Nephron progenitor cell (in vitro differentiated cells): ENCODE measurements around the gene PDLIM7.

ENCODE experiments used
- DNase-seq: peaks from one replicate; pipeline ENCODE4 v3.0.0; 2021
- H3K27ac Mint-ChIP-seq: 2 replicates; pipeline ENCODE4 v1.8.0; 2021; ENCODE audit warnings: mild to moderate bottlenecking, moderate library complexity, mixed read lengths
- H3K27me3 Mint-ChIP-seq: 2 replicates; pipeline ENCODE4 v1.8.0; 2021; ENCODE audit warnings: mild to moderate bottlenecking, low read depth, mixed read lengths; ENCODE audit not compliant: poor library complexity
- H3K36me3 Mint-ChIP-seq: 2 replicates; pipeline ENCODE4 v1.8.0; 2021; ENCODE audit warnings: low read depth, mixed read lengths
- H3K4me1 Mint-ChIP-seq: 2 replicates; pipeline ENCODE4 v1.8.0; 2021; ENCODE audit warnings: mixed read lengths
- H3K4me3 Mint-ChIP-seq: 2 replicates; pipeline ENCODE4 v1.8.0; 2021; ENCODE audit warnings: mild to moderate bottlenecking, moderate library complexity, mixed read lengths
- H3K9me3 Mint-ChIP-seq: 2 replicates; pipeline ENCODE4 v1.8.0; 2021; ENCODE audit warnings: mild to moderate bottlenecking, moderate library complexity, mixed read lengths
- TF ChIP-seq, protein P1 (sequence below): fragments of 200-600 bp; sonication (generic); IDR thresholded peaks from 2 replicates; pipeline ENCODE4 v1.5.0; 2021; ENCODE audit warnings: antibody characterized with exemption

Gene PDLIM7

DNA sequence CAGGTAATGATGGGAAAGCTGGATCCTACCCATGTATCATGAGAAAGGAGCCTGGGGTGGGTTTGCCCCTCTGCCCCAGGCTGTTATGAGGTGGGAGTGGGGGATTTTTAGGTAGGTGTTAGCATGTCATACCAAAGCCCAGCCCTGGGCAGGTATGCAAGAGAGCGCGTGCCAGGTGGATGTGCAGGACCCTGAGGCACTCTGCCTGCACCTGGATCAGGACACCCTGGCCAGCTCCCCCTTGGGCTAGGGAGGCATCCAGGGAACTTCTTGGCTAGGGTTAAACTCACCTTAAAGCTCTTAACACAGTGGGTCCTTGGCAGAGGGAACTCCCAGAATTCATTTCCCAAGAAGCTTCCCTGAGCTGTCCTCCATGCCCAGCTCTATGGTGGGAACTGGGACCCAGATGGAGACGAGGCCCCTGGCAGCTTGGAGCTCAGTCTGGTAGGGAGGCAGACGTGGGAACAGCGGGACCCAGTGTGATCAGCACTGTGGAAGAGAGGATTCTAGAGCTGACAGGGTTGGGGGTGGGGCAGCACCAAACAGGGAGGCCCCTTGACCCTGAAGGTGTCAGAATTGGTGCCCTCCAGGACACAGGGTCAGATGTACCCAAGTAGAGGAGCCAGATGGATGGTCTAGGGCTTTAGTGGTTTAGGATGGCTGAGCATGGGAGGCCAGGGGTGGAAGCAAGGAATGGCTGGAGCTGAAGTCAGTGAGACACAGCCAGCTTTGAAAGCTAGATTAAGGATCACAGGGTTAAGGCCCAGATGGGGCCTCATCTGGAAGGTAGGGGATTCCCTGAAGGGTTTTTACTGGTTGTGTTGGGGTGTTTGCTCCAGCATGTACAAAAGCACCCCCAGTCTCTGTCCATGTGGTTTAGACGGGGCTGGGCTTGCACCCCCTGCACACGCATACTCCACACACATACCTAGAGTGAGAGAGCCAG lies 53.0 kb downstream of the PDLIM7 start:
- Mint-ChIP-seq H3K36me3 (peaks cover 7% of the 10 kb centered on the region), H3K9me3 (peaks cover 6% of the 10 kb centered on the region), H3K4me3 (peak overlapping the region; percentile 80), H3K27me3 (no peaks in the 10 kb centered on the region), H3K27ac (peak overlapping the region; percentile 97), H3K4me1 (peaks cover 44% of the 10 kb centered on the region)
- TF ChIP-seq, protein P1, sequence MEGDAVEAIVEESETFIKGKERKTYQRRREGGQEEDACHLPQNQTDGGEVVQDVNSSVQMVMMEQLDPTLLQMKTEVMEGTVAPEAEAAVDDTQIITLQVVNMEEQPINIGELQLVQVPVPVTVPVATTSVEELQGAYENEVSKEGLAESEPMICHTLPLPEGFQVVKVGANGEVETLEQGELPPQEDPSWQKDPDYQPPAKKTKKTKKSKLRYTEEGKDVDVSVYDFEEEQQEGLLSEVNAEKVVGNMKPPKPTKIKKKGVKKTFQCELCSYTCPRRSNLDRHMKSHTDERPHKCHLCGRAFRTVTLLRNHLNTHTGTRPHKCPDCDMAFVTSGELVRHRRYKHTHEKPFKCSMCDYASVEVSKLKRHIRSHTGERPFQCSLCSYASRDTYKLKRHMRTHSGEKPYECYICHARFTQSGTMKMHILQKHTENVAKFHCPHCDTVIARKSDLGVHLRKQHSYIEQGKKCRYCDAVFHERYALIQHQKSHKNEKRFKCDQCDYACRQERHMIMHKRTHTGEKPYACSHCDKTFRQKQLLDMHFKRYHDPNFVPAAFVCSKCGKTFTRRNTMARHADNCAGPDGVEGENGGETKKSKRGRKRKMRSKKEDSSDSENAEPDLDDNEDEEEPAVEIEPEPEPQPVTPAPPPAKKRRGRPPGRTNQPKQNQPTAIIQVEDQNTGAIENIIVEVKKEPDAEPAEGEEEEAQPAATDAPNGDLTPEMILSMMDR, result no peak
- no peak for DNase-seq

GRCh38 chr5:177443144-177443983 lies 54.0 kb downstream of the PDLIM7 start:
- H3K4me3 Mint-ChIP-seq, result no peak overlapping the region
- no peaks in the 10 kb centered on the region for H3K27me3 Mint-ChIP-seq
- peaks cover 34% of the 10 kb centered on the region for H3K4me1 Mint-ChIP-seq
- H3K27ac Mint-ChIP-seq, result no peak overlapping the region
- DNase-seq, result no peak
- peaks cover 6% of the 10 kb centered on the region for H3K9me3 Mint-ChIP-seq
- H3K36me3 Mint-ChIP-seq, result peaks cover 17% of the 10 kb centered on the region
- TF ChIP-seq, protein P1, result no peak

- Mint-ChIP-seq H3K9me3 (peaks cover 6% of the 10 kb centered on the region), H3K4me1 (peaks cover 26% of the 10 kb centered on the region), H3K36me3 (peaks cover 28% of the 10 kb centered on the region), H3K4me3 (no peak overlapping the region), H3K27me3 (no peaks in the 10 kb centered on the region), H3K27ac (no peak overlapping the region)
- no peak for DNase-seq
- TF ChIP-seq, protein P1, result no peak
Observed at GRCh38 chr5:177442066-177442826, 55.2 kb downstream of the PDLIM7 start.

DNA sequence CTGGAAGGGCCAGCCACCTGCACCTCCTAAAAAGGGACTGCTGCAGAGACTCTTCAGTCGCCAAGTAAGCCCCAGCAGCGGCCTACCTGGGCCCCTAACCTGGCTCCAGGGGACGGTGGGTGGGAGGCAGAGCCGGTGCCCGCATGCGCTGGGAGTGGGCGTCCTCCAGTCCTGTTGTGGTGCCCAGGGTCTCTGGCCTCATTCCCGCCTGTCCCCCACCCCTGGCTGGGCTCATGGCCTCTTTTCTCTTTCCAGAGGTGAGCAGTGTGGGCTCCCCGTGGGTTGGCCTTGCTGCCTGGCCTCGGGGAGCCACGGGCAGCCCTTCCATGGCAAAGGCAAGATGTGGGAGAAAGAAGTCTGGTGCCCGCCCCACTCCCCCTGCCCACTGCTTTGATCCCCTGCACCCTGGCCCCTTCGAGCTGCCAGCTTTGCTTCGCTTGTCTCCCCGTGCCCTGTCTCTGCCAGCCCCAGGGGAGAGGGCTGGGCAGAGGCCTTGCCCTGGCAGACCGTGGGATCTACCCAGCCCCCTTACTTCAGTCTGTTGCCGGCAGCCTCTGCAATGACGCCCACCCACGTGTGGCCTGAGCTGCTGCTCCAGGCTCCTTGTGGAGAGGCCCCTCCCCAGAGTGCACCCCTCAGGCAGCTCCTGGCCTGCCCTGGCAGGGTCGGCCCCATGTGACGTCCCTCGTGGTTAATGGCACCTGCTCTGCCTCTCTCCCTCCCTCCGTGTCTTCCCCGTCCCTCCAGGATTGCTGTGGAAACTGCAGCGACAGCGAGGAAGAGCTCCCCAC lies 56.2 kb downstream of the PDLIM7 start:
- Mint-ChIP-seq H3K36me3 (peaks cover 35% of the 10 kb centered on the region), H3K9me3 (peaks cover 6% of the 10 kb centered on the region), H3K27me3 (no peaks in the 10 kb centered on the region), H3K4me1 (peaks cover 26% of the 10 kb centered on the region), H3K27ac (peak overlapping the region; percentile 59), H3K4me3 (no peak overlapping the region)
- DNase-seq, result no peak
- TF ChIP-seq, protein P1, result no peak
